HAP-1 (cell line): ENCODE measurements around the gene USP49.
A peak's percentile ranks its signal among the peaks of the same experiment; 100 is the strongest.

Experiments used
- DNase-seq, 2 experiments: peaks; one replicate each; pipeline ENCODE4 v3.0.0-alpha.2; 2016 to 2020; ENCODE audit warnings: low spot score in 2 of 2
- H3K27me3 ChIP-seq: fragments of 250-450 bp; sonication (Bioruptor Pico); 2 replicates; pipeline ENCODE4 v1.5.1; 2020; ENCODE audit warnings: low read depth, mild to moderate bottlenecking, moderate library complexity
- H3K36me3 ChIP-seq: fragments of 250-450 bp; sonication (Bioruptor Pico); replicated peaks from 2 replicates; pipeline ENCODE4 v1.5.1; 2020; ENCODE audit warnings: mild to moderate bottlenecking
- H3K4me1 ChIP-seq: fragments of 250-450 bp; sonication (Bioruptor Pico); 2 replicates; pipeline ENCODE4 v1.5.1; 2020; ENCODE audit warnings: mild to moderate bottlenecking
- H3K4me3 ChIP-seq: fragments of 250-450 bp; sonication (Bioruptor Pico); 2 replicates; pipeline ENCODE4 v1.5.1; 2020; ENCODE audit warnings: mild to moderate bottlenecking, moderate library complexity
- H3K9me3 ChIP-seq: fragments of 250-450 bp; sonication (Bioruptor Pico); 2 replicates; pipeline ENCODE4 v1.5.1; 2020; ENCODE audit warnings: mild to moderate bottlenecking, moderate library complexity
- in situ Hi-C: fragments of 300-500 bp; cut with MboI; formaldehyde crosslinking; loops from 3 replicates; pipeline ENCODE4 v1.14.3; 2020; ENCODE audit warnings: low sequenced_read_pairs, inconsistent platforms, mixed read lengths

The USP49 gene

GRCh38 chr6:41878246-41878645 lies 16.9 kb downstream of the USP49 start:
- Histone ChIP-seq H3K4me3 (no peak overlapping the region), H3K36me3 (no peaks in the 10 kb centered on the region; the same call in 1 of the 2 replicates), H3K4me1 (0 out of 2 replicates have a peak, but pooled peaks cover 1% of the 10 kb centered on the region), H3K9me3 (no peaks in the 10 kb centered on the region), H3K27me3 (no peaks in the 10 kb centered on the region; the same call in 1 of the 2 replicates)
- in situ Hi-C loops: no loop called here
- no peak for DNase-seq

DNA sequence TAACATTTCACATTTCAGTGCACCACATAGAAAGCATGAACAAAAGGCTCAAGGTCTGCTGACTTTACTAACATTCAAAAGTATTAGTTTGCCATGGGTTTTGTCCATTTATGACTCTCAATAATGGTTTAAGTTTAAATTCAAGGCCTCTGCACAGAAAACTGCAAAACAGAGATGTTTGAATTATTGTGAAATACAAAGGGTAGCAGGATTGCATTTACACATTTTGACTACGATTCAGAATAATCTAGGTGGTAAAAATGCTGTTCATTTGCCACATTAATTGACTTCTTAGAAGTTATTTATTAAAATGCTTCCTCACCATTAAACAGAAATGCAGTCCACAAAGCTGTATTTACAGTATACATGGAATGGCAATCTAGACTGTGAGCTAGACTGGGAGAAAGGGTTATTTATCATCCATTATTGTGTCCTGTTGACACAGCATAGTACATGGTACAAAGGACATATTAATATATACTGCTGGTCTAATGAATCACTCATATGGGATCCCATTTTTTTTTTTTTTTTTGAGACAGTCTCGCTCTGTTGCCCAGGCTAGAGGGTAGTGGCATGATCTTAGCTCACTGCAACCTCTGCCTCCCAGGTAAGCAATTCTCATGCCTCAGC lies 18.0 kb downstream of the USP49 start:
- in situ Hi-C loops: no loop called here
- no peak overlapping the region for H3K4me3 ChIP-seq
- H3K4me1 ChIP-seq: 0 out of 2 replicates have a peak, but pooled peaks cover 2% of the 10 kb centered on the region
- no peaks in the 10 kb centered on the region; the same call in 1 of the 2 replicates for H3K36me3 ChIP-seq
- H3K9me3 ChIP-seq: no peaks in the 10 kb centered on the region
- H3K27me3 ChIP-seq: no peaks in the 10 kb centered on the region; the same call in 1 of the 2 replicates
- no peak for DNase-seq

- Histone ChIP-seq H3K36me3 (peaks cover 2% of the 10 kb centered on the region; the same call in 1 of the 2 replicates), H3K9me3 (no peaks in the 10 kb centered on the region), H3K4me3 (no peak overlapping the region), H3K27me3 (no peaks in the 10 kb centered on the region), H3K4me1 (0 out of 2 replicates have a peak, but pooled peaks cover 2% of the 10 kb centered on the region)
- in situ Hi-C loops: no loop called here
- DNase-seq: no peak
Measured at GRCh38 chr6:41874741-41875140, 20.4 kb downstream of the USP49 start.

DNA sequence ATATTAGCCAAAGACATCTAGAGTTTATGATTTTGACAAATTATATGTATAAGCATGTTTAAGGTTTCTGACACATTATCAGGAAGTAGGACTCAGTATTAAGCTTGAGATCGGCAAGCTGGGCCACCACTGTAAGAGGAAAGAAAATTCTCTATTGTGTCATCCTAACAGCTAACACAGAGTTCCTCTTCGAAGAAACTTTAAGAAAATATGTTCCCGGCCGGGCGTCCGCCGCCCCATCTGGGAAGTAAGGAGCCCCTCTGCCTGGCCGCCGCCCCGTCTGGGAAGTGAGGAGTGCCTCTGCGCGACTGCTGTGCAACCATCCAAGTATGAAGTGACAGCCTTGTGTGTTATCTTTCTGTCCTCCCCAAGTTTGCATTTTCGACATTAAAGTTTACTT lies 23.0 kb downstream of the USP49 start:
- Histone ChIP-seq H3K4me3 (no peak overlapping the region), H3K36me3 (peaks cover 2% of the 10 kb centered on the region; the same call in 1 of the 2 replicates), H3K9me3 (no peaks in the 10 kb centered on the region), H3K27me3 (no peaks in the 10 kb centered on the region), H3K4me1 (0 out of 2 replicates have a peak, but pooled peaks cover 2% of the 10 kb centered on the region)
- no peak for DNase-seq
- in situ Hi-C loops: no loop called here

GRCh38 chr6:41871691-41872090 lies 23.5 kb downstream of the USP49 start:
- Histone ChIP-seq H3K4me3 (no peak overlapping the region), H3K27me3 (no peaks in the 10 kb centered on the region), H3K9me3 (no peaks in the 10 kb centered on the region), H3K4me1 (0 out of 2 replicates have a peak, but pooled peaks cover 2% of the 10 kb centered on the region), H3K36me3 (peaks cover 2% of the 10 kb centered on the region; the same call in 1 of the 2 replicates)
- no peak for DNase-seq
- in situ Hi-C loops: no loop called here

- no peaks in the 10 kb centered on the region for H3K4me1 ChIP-seq
- in situ Hi-C loops: no loop called here
- H3K4me3 ChIP-seq: no peak overlapping the region
- no peaks in the 10 kb centered on the region for H3K36me3 ChIP-seq
- H3K27me3 ChIP-seq: no peaks in the 10 kb centered on the region
- H3K9me3 ChIP-seq: no peaks in the 10 kb centered on the region
- no peak for DNase-seq
Measured at GRCh38 chr6:41859356-41859755, 35.8 kb downstream of the USP49 start.

DNA sequence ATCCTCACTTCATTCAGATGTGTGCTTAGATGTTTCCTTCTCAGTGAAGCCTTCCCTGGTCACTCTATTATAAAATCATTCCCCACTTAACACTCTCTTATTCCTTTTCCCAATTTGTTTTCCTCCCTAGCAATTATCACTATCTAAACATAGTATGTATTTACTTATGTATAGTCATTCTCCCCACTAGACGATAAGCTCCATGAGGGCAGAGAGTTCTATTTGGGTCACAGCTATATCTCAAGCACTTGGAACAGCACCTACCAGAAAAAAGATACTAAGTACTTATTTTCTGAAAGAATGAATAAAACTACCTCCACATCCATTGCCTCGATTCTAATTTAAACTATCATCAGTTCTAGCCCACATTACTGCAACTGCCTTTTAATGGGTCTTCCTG lies 36.5 kb downstream of the USP49 start:
- H3K4me1 ChIP-seq: no peaks in the 10 kb centered on the region
- no peaks in the 10 kb centered on the region for H3K27me3 ChIP-seq
- no peaks in the 10 kb centered on the region for H3K36me3 ChIP-seq
- in situ Hi-C loops: no loop called here
- H3K4me3 ChIP-seq: no peak overlapping the region
- no peaks in the 10 kb centered on the region for H3K9me3 ChIP-seq
- DNase-seq: no peak

DNA sequence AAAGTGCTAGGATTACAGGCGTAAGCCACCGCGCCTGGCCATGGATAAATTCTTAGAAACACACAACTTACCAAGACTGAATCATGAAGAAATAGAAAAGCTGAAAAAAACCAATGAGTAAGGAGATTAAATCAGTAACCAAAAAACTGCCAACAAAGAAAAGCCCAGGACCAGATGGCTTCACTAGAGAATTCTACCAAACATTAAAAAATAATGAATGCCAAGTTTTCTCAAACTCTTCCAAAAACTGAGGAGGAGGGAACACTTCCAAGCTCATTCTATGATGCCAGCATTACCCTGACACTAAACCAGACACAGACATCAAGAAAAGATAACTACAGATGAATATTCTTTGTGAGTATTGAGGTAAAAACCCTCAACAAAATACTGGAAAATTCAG lies 44.3 kb downstream of the USP49 start:
- DNase-seq: no peak
- no peaks in the 10 kb centered on the region for H3K36me3 ChIP-seq
- H3K27me3 ChIP-seq: no peaks in the 10 kb centered on the region
- no peaks in the 10 kb centered on the region for H3K9me3 ChIP-seq
- H3K4me3 ChIP-seq: no peak overlapping the region
- H3K4me1 ChIP-seq: no peaks in the 10 kb centered on the region
- in situ Hi-C loops: no loop called here

GRCh38 chr6:41846666-41847237 lies 48.4 kb downstream of the USP49 start:
- Histone ChIP-seq H3K9me3 (no peaks in the 10 kb centered on the region), H3K36me3 (no peaks in the 10 kb centered on the region), H3K27me3 (no peaks in the 10 kb centered on the region), H3K4me3 (no peak overlapping the region), H3K4me1 (no peaks in the 10 kb centered on the region)
- in situ Hi-C loops: loop anchor here (5.0 kb wide), 2 partner anchors 76 to 196 kb away; partner anchors contain the start of genes BYSL and MED20
- peak; percentile 82 to 84 for DNase-seq

GRCh38 chr6:41843178-41843577 lies 52.0 kb downstream of the USP49 start:
- Histone ChIP-seq H3K27me3 (no peaks in the 10 kb centered on the region), H3K4me1 (no peaks in the 10 kb centered on the region), H3K9me3 (no peaks in the 10 kb centered on the region), H3K4me3 (no peak overlapping the region), H3K36me3 (no peaks in the 10 kb centered on the region)
- in situ Hi-C loops: no loop called here
- no peak for DNase-seq

DNA sequence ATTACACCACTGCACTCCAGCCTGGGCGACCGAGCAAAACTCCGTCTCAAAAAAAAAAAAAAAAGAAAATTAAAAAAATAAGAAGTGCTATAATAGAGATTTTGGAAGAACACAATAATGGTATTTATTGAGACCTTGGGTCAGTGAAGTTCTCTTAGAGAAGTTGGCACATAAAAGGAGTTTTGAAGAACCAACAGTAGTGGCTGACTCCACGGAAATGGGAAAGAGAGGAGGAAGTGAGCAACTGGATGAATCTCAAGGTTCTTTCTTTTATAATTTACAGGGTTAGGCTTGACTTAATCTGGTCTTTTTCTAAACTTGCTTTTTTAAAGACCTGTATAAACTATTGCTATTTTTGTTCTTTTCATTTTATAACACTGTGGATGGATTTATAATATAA lies 54.8 kb downstream of the USP49 start:
- Histone ChIP-seq H3K9me3 (no peaks in the 10 kb centered on the region), H3K36me3 (no peaks in the 10 kb centered on the region), H3K4me1 (no peaks in the 10 kb centered on the region), H3K4me3 (no peak overlapping the region), H3K27me3 (no peaks in the 10 kb centered on the region)
- DNase-seq: no peak
- in situ Hi-C loops: no loop called here

GRCh38 chr6:41836660-41837052 lies 58.5 kb downstream of the USP49 start:
- DNase-seq: no peak

GRCh38 chr6:41836022-41836659 lies 59.0 kb downstream of the USP49 start:
- H3K36me3 ChIP-seq: no peaks in the 10 kb centered on the region
- H3K4me1 ChIP-seq: no peaks in the 10 kb centered on the region
- in situ Hi-C loops: no loop called here
- no peaks in the 10 kb centered on the region for H3K9me3 ChIP-seq
- H3K27me3 ChIP-seq: no peaks in the 10 kb centered on the region
- no peak overlapping the region for H3K4me3 ChIP-seq
- no peak for DNase-seq

More at GRCh38 chr6:41836660-41837052, 58.5 kb downstream of the USP49 start:
- in situ Hi-C loops: no loop called here
- Histone ChIP-seq H3K36me3 (no peaks in the 10 kb centered on the region), H3K4me1 (no peaks in the 10 kb centered on the region), H3K4me3 (no peak overlapping the region), H3K27me3 (no peaks in the 10 kb centered on the region), H3K9me3 (no peaks in the 10 kb centered on the region)

GRCh38 chr6:41832263-41832662 lies 62.9 kb downstream of the USP49 start:
- Histone ChIP-seq H3K4me3 (no peak overlapping the region), H3K9me3 (no peaks in the 10 kb centered on the region), H3K4me1 (no peaks in the 10 kb centered on the region), H3K36me3 (no peaks in the 10 kb centered on the region), H3K27me3 (no peaks in the 10 kb centered on the region)
- DNase-seq: no peak
- in situ Hi-C loops: no loop called here
